Upper lobe of left lung (tissue), 4 donors: ENCODE results near the gene SLC2A3.
A peak's percentile ranks its signal among the peaks of the same experiment; 100 is the strongest.

Experiments used
- CTCF ChIP-seq, 6 experiments: fragments of 450-650 bp in 4 of 6; fragments of 200-600 bp in 2 of 6; sonication (generic) in 2 of 6; IDR thresholded peaks; one replicate each; pipeline ENCODE4 v1.5.1; 2016 to 2019; ENCODE audit warnings: antibody characterized with exemption in 6 of 6
- EP300 ChIP-seq, 4 donors: sonication (generic); formaldehyde crosslinking; IDR thresholded peaks; one replicate each; pipeline ENCODE4 v1.5.1; 2017; ENCODE audit warnings: antibody characterized with exemption in 4 of 4, control low read depth in 2 of 4
- POLR2A ChIP-seq, 4 donors: fragments of 450-650 bp; IDR thresholded peaks; one replicate each; pipeline ENCODE4 v1.5.1; 2016 to 2017; ENCODE audit warnings: antibody characterized with exemption in 4 of 4, mild to moderate bottlenecking in 2 of 4
- POLR2AphosphoS5 ChIP-seq, 2 donors: sonication (generic); formaldehyde crosslinking; IDR thresholded peaks; one replicate each; pipeline ENCODE4 v1.5.1; 2017; ENCODE audit warnings: antibody characterized with exemption in 2 of 2

DNA sequence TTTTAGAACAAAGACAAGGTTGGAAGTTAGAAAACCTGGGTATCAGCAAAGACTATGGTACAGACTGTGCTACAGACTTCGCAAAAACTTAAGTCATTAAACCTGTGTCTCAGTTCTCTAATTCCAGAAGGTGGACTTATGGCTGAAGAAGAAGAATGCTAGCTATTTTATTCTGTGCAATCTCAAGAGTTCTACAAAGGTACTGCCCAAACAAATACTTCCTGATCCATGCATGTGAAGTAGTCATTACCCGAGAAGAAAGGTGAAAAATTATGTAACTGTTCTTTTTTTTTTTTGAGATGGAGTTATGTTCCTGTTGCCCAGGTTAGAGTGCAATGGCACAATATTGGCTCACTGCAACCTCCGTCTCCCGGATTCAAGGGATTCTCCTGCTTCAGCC lies 45.5 kb upstream of the SLC2A3 start:
- TF ChIP-seq CTCF (IDR thresholded peaks at IDR 0.05) (no peak), POLR2A (IDR thresholded peaks at IDR 0.05) (no peak), POLR2AphosphoS5 (IDR thresholded peaks at IDR 0.05) (no peak), EP300 (IDR thresholded peaks at IDR 0.05) (peak in 1 of 4 donors; percentile 28)
